H1 (cell line): ENCODE data around the gene ASZ1. TPM values are rescaled to one million over a fixed set of nuclear protein-coding genes. Genes with fewer than 3 reads are reported as not detected.

Source experiments
- CTCF ChIA-PET: fragments of 300-600 bp; sonication (Branson Sonifier 250); formaldehyde crosslinking; loops from one replicate; lab custom pipeline; 2021; ENCODE audit not compliant: partially characterized antibody; lab: Charles Lee
- POLR2A ChIA-PET: fragments of 300-600 bp; sonication (Branson Sonifier 250); formaldehyde crosslinking; loops from one replicate; lab custom pipeline; 2021; ENCODE audit warnings: inconsistent platforms; ENCODE audit not compliant: partially characterized antibody; lab: Charles Lee
- DNase-seq, 2 experiments: peaks; one replicate each; pipeline versions ENCODE4 v3.0.0 to v3.0.0-alpha.2; 2010 to 2022; ENCODE audit warnings: low spot score in 2 of 2, low read depth in 1 of 2, mixed read lengths in 1 of 2
- FAIRE-seq: peaks from 2 replicates; lab custom pipeline; 2011; peaks lifted over from hg19 to GRCh38; lab: Jason Lieb, UNC
- H2AFZ ChIP-seq: 2 replicates; pipeline ENCODE4 v1.8.1; 2012; ENCODE audit warnings: low read length, inconsistent platforms
- H2AK5ac ChIP-seq: 2 replicates; pipeline ENCODE4 v1.6.1; 2013; ENCODE audit warnings: low read depth, low read length
- H2BK120ac ChIP-seq: replicated peaks from 2 replicates; pipeline ENCODE3; 2013; ENCODE audit warnings: low read depth, low read length, inconsistent platforms
- H2BK12ac ChIP-seq: 2 replicates; pipeline ENCODE4 v1.6.1; 2013; ENCODE audit warnings: low read depth, low read length
- H2BK15ac ChIP-seq: 2 replicates; pipeline ENCODE4 v1.6.1; 2013; ENCODE audit warnings: low read length
- H2BK20ac ChIP-seq: 2 replicates; pipeline ENCODE4 v1.6.1; 2013; ENCODE audit warnings: low read length
- H2BK5ac ChIP-seq: 2 replicates; pipeline ENCODE4 v1.6.1; 2013; ENCODE audit warnings: low read depth, low read length
- H3K14ac ChIP-seq: 2 replicates; pipeline ENCODE4 v1.6.1; 2013; ENCODE audit warnings: inconsistent platforms; ENCODE audit not compliant: insufficient read length
- H3K18ac ChIP-seq: 2 replicates; pipeline ENCODE4 v1.6.1; 2013; ENCODE audit warnings: low read length; ENCODE audit errors: extremely low read depth
- H3K23ac ChIP-seq: 2 replicates; pipeline ENCODE4 v1.6.1; 2013; ENCODE audit warnings: inconsistent platforms; ENCODE audit not compliant: insufficient read length
- H3K23me2 ChIP-seq: 2 replicates; pipeline ENCODE4 v1.6.1; 2013; ENCODE audit warnings: low read depth, low read length
- H3K27ac ChIP-seq: 2 replicates; pipeline ENCODE4 v1.6.1; 2011; ENCODE audit warnings: low read depth, low read length, inconsistent platforms
- H3K27me3 ChIP-seq, 4 experiments: replicated peaks in 1 of 4; 1 replicate in 1 of 4; 2 replicates in 3 of 4; pipeline versions ENCODE4 v1.6.1 to v1.8.1; 2011 to 2013; ENCODE audit warnings: low read length in 3 of 4, mild to moderate bottlenecking in 3 of 4, inconsistent platforms in 2 of 4, mixed read lengths in 2 of 4, moderate library complexity in 1 of 4; ENCODE audit not compliant: control insufficient read depth in 3 of 4, insufficient read depth in 3 of 4; ENCODE audit errors: extremely low read depth in 1 of 4
- H3K36me3 ChIP-seq, 4 experiments: 2 replicates each; pipeline versions ENCODE4 v1.6.1 to v1.8.1; 2011 to 2013; ENCODE audit warnings: mild to moderate bottlenecking in 4 of 4, low read length in 3 of 4, moderate library complexity in 2 of 4, control low read depth in 1 of 4, inconsistent platforms in 1 of 4; ENCODE audit not compliant: insufficient read depth in 4 of 4, control insufficient read depth in 2 of 4
- H3K4ac ChIP-seq: replicated peaks from 2 replicates; pipeline ENCODE3; 2013; ENCODE audit warnings: low read length, low read depth, mixed read lengths, inconsistent platforms; ENCODE audit not compliant: insufficient read length
- H3K4me1 ChIP-seq, 4 experiments: replicated peaks in 1 of 4; 1 replicate in 1 of 4; 2 replicates in 3 of 4; pipeline versions ENCODE4 v1.6.1 to v1.8.1; 2011 to 2013; ENCODE audit warnings: low read length in 3 of 4, inconsistent platforms in 2 of 4, mixed read lengths in 1 of 4; ENCODE audit not compliant: insufficient read depth in 4 of 4, control insufficient read depth in 3 of 4
- H3K4me2 ChIP-seq, 2 experiments: 2 replicates each; pipeline versions ENCODE4 v1.6.1 to v1.8.1; 2011 to 2013; ENCODE audit warnings: low read depth in 2 of 2, low read length in 2 of 2, control low read depth in 1 of 2, inconsistent platforms in 1 of 2, mild to moderate bottlenecking in 1 of 2; ENCODE audit not compliant: insufficient read depth in 1 of 2
- H3K4me3 ChIP-seq, 4 experiments: fragments of 200-600, 300-600 bp in 1 of 4; sonication (generic), shearing (Covaris generic), sonication (Bioruptor Twin) in 1 of 4; 2 replicates each; pipeline versions ENCODE4 v1.5.1 to v1.8.1; 2011 to 2016; ENCODE audit warnings: low read length in 4 of 4, low read depth in 3 of 4, control low read depth in 2 of 4, inconsistent platforms in 2 of 4, mild to moderate bottlenecking in 2 of 4, mixed read lengths in 1 of 4, moderate library complexity in 1 of 4; ENCODE audit not compliant: insufficient read depth in 2 of 4; ENCODE audit errors: extremely low read depth in 1 of 4
- H3K56ac ChIP-seq: replicated peaks from 2 replicates; pipeline ENCODE3; 2013; ENCODE audit warnings: low read depth, mild to moderate bottlenecking, mixed read lengths, low read length, inconsistent platforms; ENCODE audit not compliant: insufficient read length
- H3K79me1 ChIP-seq: 2 replicates; pipeline ENCODE4 v1.6.1; 2013; ENCODE audit warnings: low read depth, low read length, control low read depth
- H3K79me2 ChIP-seq, 2 experiments: 2 replicates each; pipeline versions ENCODE4 v1.6.1 to v1.8.1; 2012 to 2013; ENCODE audit warnings: low read length in 2 of 2, mild to moderate bottlenecking in 2 of 2, inconsistent platforms in 1 of 2; ENCODE audit not compliant: insufficient read depth in 2 of 2, control insufficient read depth in 1 of 2
- H3K9ac ChIP-seq, 4 experiments: replicated peaks in 1 of 4; 1 replicate in 1 of 4; 2 replicates in 3 of 4; pipeline versions ENCODE4 v1.6.1 to v1.8.1; 2011 to 2013; ENCODE audit warnings: low read depth in 3 of 4, low read length in 3 of 4, control low read depth in 2 of 4, mild to moderate bottlenecking in 2 of 4, moderate library complexity in 2 of 4, inconsistent platforms in 1 of 4; ENCODE audit errors: extremely low read depth in 1 of 4
- H3K9me3 ChIP-seq, 2 experiments: 2 replicates each; pipeline versions ENCODE4 v1.6.1 to v1.8.1; 2012 to 2013; ENCODE audit warnings: mild to moderate bottlenecking in 2 of 2, moderate library complexity in 2 of 2, control low read depth in 1 of 2, inconsistent platforms in 1 of 2, low read depth in 1 of 2, low read length in 1 of 2, mixed read lengths in 1 of 2; ENCODE audit not compliant: insufficient read depth in 2 of 2
- H4K20me1 ChIP-seq, 2 experiments: replicated peaks in 1 of 2; 2 replicates each; pipeline versions ENCODE3 to v1.8.1; 2011 to 2013; ENCODE audit warnings: inconsistent platforms in 2 of 2, low read length in 2 of 2, mild to moderate bottlenecking in 1 of 2; ENCODE audit not compliant: insufficient read depth in 2 of 2, control insufficient read depth in 1 of 2
- H4K5ac ChIP-seq: 2 replicates; pipeline ENCODE4 v1.6.1; 2013; ENCODE audit warnings: low read length, low read depth, mixed read lengths, inconsistent platforms; ENCODE audit not compliant: insufficient read length
- H4K8ac ChIP-seq: 2 replicates; pipeline ENCODE4 v1.8.0; 2013; ENCODE audit warnings: mild to moderate bottlenecking, moderate library complexity, low read length, inconsistent platforms; ENCODE audit not compliant: insufficient read depth; ENCODE audit errors: extremely low read depth
- H4K91ac ChIP-seq: replicated peaks from 2 replicates; pipeline ENCODE3; 2013; ENCODE audit warnings: low read length, mixed read lengths, inconsistent platforms; ENCODE audit not compliant: insufficient read length
- EZH2 ChIP-seq: fragments of 200-600 bp; sonication (generic); IDR thresholded peaks from 2 replicates; pipeline ENCODE4 v1.7.1; 2012; ENCODE audit warnings: low read depth, mild to moderate bottlenecking, moderate library complexity, low read length, inconsistent platforms; ENCODE audit not compliant: severe bottlenecking
- KDM1A ChIP-seq: fragments of 200-600, 300-600 bp; sonication (generic); IDR thresholded peaks from 2 replicates; pipeline ENCODE4 v1.7.1; 2016; ENCODE audit warnings: mild to moderate bottlenecking, low read length, borderline replicate concordance
- NANOG ChIP-seq: IDR thresholded peaks from 2 replicates; pipeline ENCODE4 v1.6.1; 2011; ENCODE audit warnings: low read length, low read depth, mild to moderate bottlenecking, inconsistent platforms; ENCODE audit not compliant: insufficient read depth, poor library complexity, severe bottlenecking
- RAD21 ChIP-seq, 2 experiments: IDR thresholded peaks in 1 of 2; conservative IDR thresholded peaks in 1 of 2; 2 replicates each; pipeline ENCODE4 v1.6.1; 2011; ENCODE audit warnings: low read depth in 2 of 2, low read length in 2 of 2, improper control_type of control experiment in 1 of 2, inconsistent platforms in 1 of 2, mild to moderate bottlenecking in 1 of 2, moderate library complexity in 1 of 2
- WGBS, 2 experiments: shearing (Covaris generic) in 1 of 2; methylation state at CpG; one replicate each; pipeline versions ENCODE4 v1.1.6 to v1.1.7; 2013 to 2015; ENCODE audit warnings: low lambda C conversion rate in 2 of 2, mixed read lengths in 2 of 2, inconsistent platforms in 1 of 2, low coverage in 1 of 2, missing lambda C conversion rate in 1 of 2; ENCODE audit not compliant: insufficient replicate concordance in 2 of 2, insufficient coverage in 1 of 2, insufficient read length in 1 of 2; ENCODE audit errors: extremely low coverage in 1 of 2, missing lambda C conversion rate in 1 of 2; 5-methylcytosine and 5-hydroxymethylcytosine counted together
- polyA plus RNA-seq, 7 experiments: library from polyadenylated mRNA; depleted of rRNA in 3 of 7; stranded (reverse) in 5 of 7; unstranded in 2 of 7; fragments of >200 nt in 5 of 7; fragments of 200-250 nt in 2 of 7; gene quantifications; 1 replicate in 5 of 7; 2 replicates in 1 of 7; 4 replicates in 1 of 7; pipeline versions ENCODE4 v1.2.1 to v1.2.3, GENCODE V29; 2011 to 2013; ENCODE audit warnings: missing spikeins in 2 of 7, mixed read lengths in 2 of 7
- total RNA-seq: library from RNA; stranded (reverse); fragmentation: NEBNext Ultra II Directional; extraction: Animal tissue kit (Norgen Biotek cat#: 25700); gene quantifications from 2 replicates; pipeline ENCODE4 v1.2.1, GENCODE V29; 2021

ASZ1 gene
- total and polyA plus RNA-seq, 2 of the 8 experiments (the other 6 are each of a cell fraction or from before 2014, with no cell fraction given), result not detected

GRCh38 chr7:117393781-117394180, 33.5 kb downstream of the ASZ1 start:
- CTCF ChIA-PET, result interaction anchor here (0.9 kb wide), 1 partner anchor 12 kb away, joined by 3 read pairs; no protein-coding TSS in a partner anchor
- H2AK5ac ChIP-seq, result no peak overlapping the region
- TF ChIP-seq RAD21 (IDR thresholded peaks at IDR 0.05 in 1 of 2, conservative IDR thresholded peaks at IDR 0.05 in 1 of 2; ENCODE audit: low read depth in 2 of 2, low read length in 2 of 2) (no peak), KDM1A (no peak), EZH2 (no peak), NANOG (no peak)

More at GRCh38 chr7:117393781-117394180, 33.5 kb downstream of the ASZ1 start:
- Histone ChIP-seq H3K23me2 (no peaks in the 10 kb centered on the region), H3K79me1 (no peaks in the 10 kb centered on the region), H2BK12ac (no peak overlapping the region), H3K4me1 (no peaks in the 10 kb centered on the region), H3K36me3 (no peaks in the 10 kb centered on the region), H4K5ac (no peak overlapping the region), H3K9me3 (no peaks in the 10 kb centered on the region), H3K27ac (no peak overlapping the region), H3K9ac (no peak overlapping the region), H3K4me2 (no peak overlapping the region), H2BK120ac (no peak overlapping the region), H3K14ac (no peak overlapping the region), H3K56ac (no peak overlapping the region), H4K8ac (no peak overlapping the region), H2BK15ac (no peak overlapping the region), H3K27me3 (no peaks in the 10 kb centered on the region), H3K18ac (no peak overlapping the region), H3K4ac (no peak overlapping the region), H2BK20ac (no peak overlapping the region), H4K91ac (no peak overlapping the region), H3K4me3 (no peak overlapping the region), H4K20me1 (no peaks in the 10 kb centered on the region), H3K23ac (no peak overlapping the region), H2BK5ac (no peak overlapping the region), H3K79me2 (no peaks in the 10 kb centered on the region), H2AFZ (no peak overlapping the region)
- WGBS, 2 experiments, result 100% methylated on average over 1 of the region's 1 CpG; no CpG with 5 or more reads in 1 of the 2 experiments
- FAIRE-seq (no peak), DNase-seq (no peak)
- POLR2A ChIA-PET, result no interaction called here
